HepG2 (cell line): ENCODE measurements around the gene SOX5. TPM values are rescaled to one million over a fixed set of nuclear protein-coding genes. Genes with fewer than 3 reads are reported as not detected.

ENCODE experiments used
- ATAC-seq: fragments of 200-7000 bp; cut with Tn5 transposase; 3 replicates; pipeline ENCODE4 v1.9.1; 2020; ENCODE audit warnings: mild to moderate bottlenecking, moderate library complexity
- BruUV-seq: library from RNA; stranded (reverse); fragments of 400-500 nt; replicated peaks from 2 replicates; lab custom pipeline; 2021; lab: Mats Ljungman, UMichigan
- CTCF ChIA-PET: fragments of 300-600 bp; formaldehyde crosslinking; extraction: SDS; loops from one replicate; lab custom pipeline; 2021; ENCODE audit warnings: low total read pairs, inconsistent platforms, low intra/inter-chr PET ratio; lab: Yijun Ruan, JAX
- POLR2A ChIA-PET: fragments of 350-600 bp; sonication (Branson Sonifier 250); formaldehyde crosslinking; loops from one replicate; lab custom pipeline; 2020; ENCODE audit warnings: antibody characterized with exemption, inconsistent platforms; lab: Yijun Ruan, JAX
- DNase-seq: peaks from one replicate; pipeline ENCODE4 v3.0.0-alpha.2; 2015; ENCODE audit warnings: low spot score
- FAIRE-seq: peaks from 3 replicates; lab custom pipeline; 2011; peaks lifted over from hg19 to GRCh38; lab: Jason Lieb, UNC
- H2AFZ ChIP-seq: one replicate; pipeline ENCODE4 v1.6.1; 2011; ENCODE audit warnings: low read length, inconsistent platforms
- H3K27ac ChIP-seq: fragments of 300-600 bp; 3 replicates; pipeline ENCODE4 v1.8.0; 2011; ENCODE audit warnings: mixed run types, mild to moderate bottlenecking, mixed read lengths, low read length, inconsistent platforms; ENCODE audit not compliant: insufficient read depth; ENCODE audit errors: extremely low read length
- H3K27me3 ChIP-seq, 2 experiments: fragments of 200-600 bp in 1 of 2; 2 replicates in 1 of 2; 3 replicates in 1 of 2; pipeline versions ENCODE4 v1.6.0 to v1.8.0; 2011; ENCODE audit warnings: low read length in 2 of 2, mild to moderate bottlenecking in 2 of 2, moderate library complexity in 2 of 2, inconsistent platforms in 1 of 2; ENCODE audit not compliant: insufficient read depth in 2 of 2, control insufficient read depth in 1 of 2
- H3K36me3 ChIP-seq, 2 experiments: fragments of 200-600 bp in 1 of 2; replicated peaks in 1 of 2; 2 replicates in 1 of 2; 3 replicates in 1 of 2; pipeline versions ENCODE4 v1.5.1 to v1.8.0; 2011; ENCODE audit warnings: low read length in 2 of 2, inconsistent platforms in 1 of 2; ENCODE audit not compliant: insufficient read depth in 2 of 2, control insufficient read depth in 1 of 2
- H3K4me1 ChIP-seq: 2 replicates; pipeline ENCODE4 v1.5.1; 2012; ENCODE audit warnings: low read length, inconsistent platforms; ENCODE audit not compliant: insufficient read depth
- H3K4me2 ChIP-seq: 2 replicates; pipeline ENCODE4 v1.6.0; 2011; ENCODE audit warnings: low read depth, low read length, inconsistent platforms
- H3K4me3 ChIP-seq, 3 experiments: fragments of 200-600 bp in 1 of 3; sonication (generic), shearing (Covaris generic) in 1 of 3; replicated peaks in 1 of 3; 2 replicates each; pipeline ENCODE4 v1.5.1; 2011 to 2016; ENCODE audit warnings: low read length in 3 of 3, inconsistent platforms in 2 of 3, low read depth in 2 of 3, mild to moderate bottlenecking in 2 of 3, control low read depth in 1 of 3, mixed read lengths in 1 of 3; ENCODE audit not compliant: insufficient read depth in 1 of 3
- H3K79me2 ChIP-seq: one replicate; pipeline ENCODE4 v1.6.1; 2011; ENCODE audit warnings: low read length, inconsistent platforms; ENCODE audit not compliant: insufficient read depth
- H3K9ac ChIP-seq: 2 replicates; pipeline ENCODE4 v1.6.0; 2011; ENCODE audit warnings: mild to moderate bottlenecking, low read depth, low read length, inconsistent platforms; ENCODE audit not compliant: insufficient read depth
- H3K9me3 ChIP-seq: 2 replicates; pipeline ENCODE4 v1.5.1; 2012; ENCODE audit warnings: mild to moderate bottlenecking, low read length
- H4K20me1 ChIP-seq: 2 replicates; pipeline ENCODE4 v1.6.0; 2011; ENCODE audit warnings: inconsistent platforms, mild to moderate bottlenecking, low read length, moderate library complexity; ENCODE audit not compliant: insufficient read depth
- CENPT ChIP-seq: sonication (generic); formaldehyde crosslinking; IDR thresholded peaks from 2 replicates; pipeline ENCODE4 v1.8.0; 2022; ENCODE audit warnings: low read depth, mild to moderate bottlenecking, moderate library complexity, missing genetic modification reagents
- GATA4 ChIP-seq: sonication (generic); IDR thresholded peaks from 2 replicates; pipeline ENCODE4 v1.6.1; 2016; ENCODE audit warnings: antibody characterized with exemption, low read depth, borderline replicate concordance
- JUN ChIP-seq: sonication (generic); formaldehyde crosslinking; IDR thresholded peaks from 2 replicates; pipeline ENCODE4 v1.4.0; 2020; ENCODE audit warnings: mild to moderate bottlenecking, missing genetic modification reagents
- POLR2AphosphoS5 ChIP-seq: IDR thresholded peaks from 2 replicates; pipeline ENCODE4 v1.6.1; 2012; ENCODE audit warnings: low read depth, low read length
- PPARG ChIP-seq: conservative IDR thresholded peaks from 2 replicates; pipeline ENCODE4 v1.6.1; 2016; ENCODE audit warnings: missing biosample characterization, missing genetic modification reagents
- PRMT3 ChIP-seq: sonication (generic); formaldehyde crosslinking; IDR thresholded peaks from 2 replicates; pipeline ENCODE4 v1.8.1; 2022; ENCODE audit warnings: low read depth, mild to moderate bottlenecking, moderate library complexity, missing genetic modification reagents, borderline replicate concordance
- SMAD9 ChIP-seq: sonication (generic); formaldehyde crosslinking; IDR thresholded peaks from 2 replicates; pipeline ENCODE4 v1.5.1; 2020; ENCODE audit warnings: mild to moderate bottlenecking, missing genetic modification reagents
- SNAPC2 ChIP-seq: sonication (generic); formaldehyde crosslinking; IDR thresholded peaks from 2 replicates; pipeline ENCODE4 v1.8.1; 2022; ENCODE audit warnings: mild to moderate bottlenecking, missing genetic modification reagents
- TCF7L2 ChIP-seq: IDR thresholded peaks from 2 replicates; pipeline ENCODE4 v1.6.1; 2011; ENCODE audit warnings: mild to moderate bottlenecking, low read depth, low read length, moderate library complexity
- TEAD3 ChIP-seq: optimal IDR thresholded peaks from 2 replicates; pipeline ENCODE3; 2016; ENCODE audit warnings: borderline replicate concordance
- ZHX1 ChIP-seq: sonication (generic); formaldehyde crosslinking; IDR thresholded peaks from 2 replicates; pipeline ENCODE4 v1.8.1; 2022; ENCODE audit warnings: low read depth, mild to moderate bottlenecking, missing genetic modification reagents
- ZMAT5 ChIP-seq: sonication (generic); formaldehyde crosslinking; IDR thresholded peaks from 2 replicates; pipeline ENCODE4 v1.5.0; 2020; ENCODE audit warnings: mild to moderate bottlenecking, low read depth, missing genetic modification reagents, borderline replicate concordance
- ZNF207 ChIP-seq: fragments of 450-650 bp; IDR thresholded peaks from 2 replicates; pipeline ENCODE4 v1.6.1; 2016; ENCODE audit warnings: antibody characterized with exemption, borderline replicate concordance
- ZNF232 ChIP-seq: sonication (generic); formaldehyde crosslinking; IDR thresholded peaks from 2 replicates; pipeline ENCODE4 v1.4.0; 2020; ENCODE audit warnings: missing genetic modification reagents, borderline replicate concordance
- ZNF329 ChIP-seq: sonication (generic); formaldehyde crosslinking; IDR thresholded peaks from 2 replicates; pipeline ENCODE4 v1.9.0; 2021; ENCODE audit warnings: low read depth, mild to moderate bottlenecking, missing genetic modification reagents
- ZNF670 ChIP-seq: sonication (generic); formaldehyde crosslinking; IDR thresholded peaks from 2 replicates; pipeline ENCODE4 v1.8.0; 2022; ENCODE audit warnings: mild to moderate bottlenecking, missing genetic modification reagents, borderline replicate concordance
- WGBS: methylation state at CpG from one replicate; pipeline ENCODE4 v1.1.6; 2017; ENCODE audit warnings: low lambda C conversion rate; 5-methylcytosine and 5-hydroxymethylcytosine counted together
- in situ Hi-C: cut with HindIII; loops from 2 replicates; pipeline ENCODE4 v1.10.0; 2017; ENCODE audit warnings: low pct_unique_long_range_greater_than_20kb; ENCODE audit not compliant: extremely low pct_ligation_motif_present
- intact Hi-C: fragments of 100-400 bp; cut with micrococcal nuclease; formaldehyde crosslinking; loops from one replicate; pipeline ENCODE4 v1.10.0; 2022; ENCODE audit not compliant: unreplicated experiment
- polyA plus RNA-seq, 8 experiments: library from polyadenylated mRNA; depleted of rRNA in 3 of 8; stranded (reverse) in 7 of 8; unstranded in 1 of 8; fragments of >200 nt; fragmentation: Illumina TruSeq in 4 of 8; extraction: Trizol in 4 of 8; gene quantifications; 2 replicates each; pipeline versions ENCODE4 v1.2.1 to v1.2.3, GENCODE V29; 2011 to 2016; ENCODE audit warnings: low read depth in 4 of 8, missing spikeins in 1 of 8, mixed read lengths in 1 of 8; ENCODE audit not compliant: insufficient read depth in 1 of 8
- total RNA-seq, 5 experiments: library from RNA; depleted of rRNA; stranded (reverse); fragments of >200 nt; fragmentation: Illumina TruSeq; extraction: Trizol; gene quantifications; 2 replicates each; pipeline ENCODE4 v1.2.3, GENCODE V29; 2016; ENCODE audit warnings: low read depth in 1 of 5
- TF ChIP-seq, protein P1 (sequence below): sonication (generic); formaldehyde crosslinking; conservative IDR thresholded peaks from 2 replicates; pipeline ENCODE4 v1.4.0; 2020; ENCODE audit warnings: missing genetic modification reagents
- TF ChIP-seq, protein P2 (sequence below): sonication (generic); formaldehyde crosslinking; IDR thresholded peaks from 2 replicates; pipeline ENCODE4 v1.4.0; 2020; ENCODE audit warnings: missing genetic modification reagents, borderline replicate concordance

Gene SOX5
- total and polyA plus RNA-seq, 2 of the 13 experiments (the other 11 are each of a cell fraction or from before 2014, with no cell fraction given) = 18.5 to 76.4 TPM

DNA sequence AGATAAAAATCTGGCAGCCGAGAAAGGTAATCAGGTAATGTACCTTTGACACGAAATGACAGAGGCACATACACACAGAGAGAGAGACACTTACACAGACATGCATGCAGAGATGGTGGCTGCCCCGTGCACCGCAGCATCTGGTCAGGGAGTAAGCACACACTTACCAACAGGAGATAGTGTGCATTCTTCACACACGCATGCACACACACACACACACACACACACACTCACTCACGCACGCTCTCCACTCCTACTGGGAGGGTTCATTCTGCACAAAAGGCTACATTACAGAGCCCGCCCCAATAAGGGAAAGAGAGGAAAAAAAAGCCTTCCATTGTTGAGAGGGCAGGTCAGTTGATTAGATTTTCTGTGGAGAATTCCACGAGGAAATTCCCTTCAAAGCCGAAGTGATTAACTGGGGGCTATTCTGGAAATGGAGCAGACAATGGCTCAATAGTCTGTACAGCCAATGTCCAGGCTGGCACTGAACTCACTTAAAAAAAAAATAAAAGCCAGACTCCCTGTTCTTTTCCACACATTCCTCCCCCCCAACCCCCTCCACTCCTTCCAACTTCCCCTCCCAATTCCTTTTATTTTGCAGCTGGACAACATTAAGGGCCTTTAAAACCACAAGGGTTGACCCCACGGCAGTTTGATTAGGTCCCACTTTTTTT lies 1.4 kb upstream of the SOX5 start:
- ATAC-seq (peak; percentile 86), DNase-seq (peak; percentile 66), FAIRE-seq (no peak)
- Histone ChIP-seq H3K4me1 (peaks cover 33% of the 10 kb centered on the region), H3K9ac (peak overlapping the region; percentile 74), H3K4me3 (peak overlapping the region; percentile 68 to 96 (median 75)), H2AFZ (peak overlapping the region; percentile 75), H3K27me3 (no peaks in the 10 kb centered on the region; a peak in 1 of 5 replicates), H4K20me1 (no peaks in the 10 kb centered on the region), H3K27ac (peak overlapping the region; percentile 86), H3K36me3 (no peaks in the 10 kb centered on the region), H3K9me3 (no peaks in the 10 kb centered on the region), H3K4me2 (peak overlapping the region; percentile 95), H3K79me2 (peaks cover 50% of the 10 kb centered on the region)
- POLR2A ChIA-PET = interaction anchor here (1.0 kb wide), 1 partner anchor 10 kb away, joined by 7 read pairs; no protein-coding TSS in a partner anchor
- CTCF ChIA-PET = no interaction called here
- 1% methylated on average over 11 of the region's 11 CpGs for WGBS
- intact Hi-C loops (loop anchor here (2.0 kb wide), 2 partner anchors 74 to 88 kb away; no protein-coding TSS in a partner anchor), in situ Hi-C loops (no loop called here)
- no TSS peak for BruUV-seq
- TF ChIP-seq ZMAT5 (CRISPR knock-in tag) (no peak), ZNF232 (CRISPR knock-in tag) (0 out of 2 replicates have a peak, but pooled peaks have one; percentile 20), JUN (CRISPR knock-in tag) (no peak), SNAPC2 (no peak), POLR2AphosphoS5 (peak; percentile 28; the same call in 1 of the 2 replicates), ZHX1 (CRISPR knock-in tag) (no peak), TCF7L2 (no peak), ZNF670 (CRISPR knock-in tag) (no peak), SMAD9 (no peak), TEAD3 (CRISPR knock-in tag) (peak; percentile 39), ZNF207 (no peak), GATA4 (no peak), PPARG (CRISPR knock-in tag) (no peak), ZNF329 (CRISPR knock-in tag) (no peak), CENPT (CRISPR knock-in tag) (no peak), PRMT3 (CRISPR knock-in tag) (no peak)
- TF ChIP-seq, protein P1, sequence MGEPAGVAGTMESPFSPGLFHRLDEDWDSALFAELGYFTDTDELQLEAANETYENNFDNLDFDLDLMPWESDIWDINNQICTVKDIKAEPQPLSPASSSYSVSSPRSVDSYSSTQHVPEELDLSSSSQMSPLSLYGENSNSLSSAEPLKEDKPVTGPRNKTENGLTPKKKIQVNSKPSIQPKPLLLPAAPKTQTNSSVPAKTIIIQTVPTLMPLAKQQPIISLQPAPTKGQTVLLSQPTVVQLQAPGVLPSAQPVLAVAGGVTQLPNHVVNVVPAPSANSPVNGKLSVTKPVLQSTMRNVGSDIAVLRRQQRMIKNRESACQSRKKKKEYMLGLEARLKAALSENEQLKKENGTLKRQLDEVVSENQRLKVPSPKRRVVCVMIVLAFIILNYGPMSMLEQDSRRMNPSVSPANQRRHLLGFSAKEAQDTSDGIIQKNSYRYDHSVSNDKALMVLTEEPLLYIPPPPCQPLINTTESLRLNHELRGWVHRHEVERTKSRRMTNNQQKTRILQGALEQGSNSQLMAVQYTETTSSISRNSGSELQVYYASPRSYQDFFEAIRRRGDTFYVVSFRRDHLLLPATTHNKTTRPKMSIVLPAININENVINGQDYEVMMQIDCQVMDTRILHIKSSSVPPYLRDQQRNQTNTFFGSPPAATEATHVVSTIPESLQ = 0 out of 2 replicates have a peak, but pooled peaks have one; percentile 25
- TF ChIP-seq, protein P2, sequence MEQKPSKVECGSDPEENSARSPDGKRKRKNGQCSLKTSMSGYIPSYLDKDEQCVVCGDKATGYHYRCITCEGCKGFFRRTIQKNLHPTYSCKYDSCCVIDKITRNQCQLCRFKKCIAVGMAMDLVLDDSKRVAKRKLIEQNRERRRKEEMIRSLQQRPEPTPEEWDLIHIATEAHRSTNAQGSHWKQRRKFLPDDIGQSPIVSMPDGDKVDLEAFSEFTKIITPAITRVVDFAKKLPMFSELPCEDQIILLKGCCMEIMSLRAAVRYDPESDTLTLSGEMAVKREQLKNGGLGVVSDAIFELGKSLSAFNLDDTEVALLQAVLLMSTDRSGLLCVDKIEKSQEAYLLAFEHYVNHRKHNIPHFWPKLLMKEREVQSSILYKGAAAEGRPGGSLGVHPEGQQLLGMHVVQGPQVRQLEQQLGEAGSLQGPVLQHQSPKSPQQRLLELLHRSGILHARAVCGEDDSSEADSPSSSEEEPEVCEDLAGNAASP (CRISPR knock-in tag) = peak; percentile 20; the same call in 1 of the 2 replicates
